Colonic mucosa (tissue), 4 donors: Measurements from ENCODE around the gene EMC1. TPM values are rescaled to one million over a fixed set of nuclear protein-coding genes. Genes with fewer than 3 reads are reported as not detected.
"Not testable (repeated sequence)": the region's sequence is repeated elsewhere in the genome, so short reads cannot be mapped to it uniquely, and the experiment has no call there.

Experiments used
- DNase-seq: peaks from one replicate; pipeline ENCODE4 v3.0.0-alpha.2; 2020
- H3K27ac ChIP-seq: fragments of 200-600 bp; one replicate; pipeline ENCODE4 v1.8.0; 2021
- H3K27me3 ChIP-seq: fragments of 200-600 bp; one replicate; pipeline ENCODE4 v1.8.0; 2021
- H3K36me3 ChIP-seq: fragments of 200-600 bp; one replicate; pipeline ENCODE4 v1.8.0; 2021
- H3K4me1 ChIP-seq: fragments of 200-600 bp; one replicate; pipeline ENCODE4 v1.8.0; 2021; ENCODE audit warnings: mild to moderate bottlenecking
- H3K4me3 ChIP-seq: fragments of 200-600 bp; one replicate; pipeline ENCODE4 v1.8.0; 2021
- H3K9ac ChIP-seq, 2 donors: one replicate each; pipeline ENCODE4 v1.7.0; 2013; ENCODE audit warnings: control low read depth in 2 of 2, low read depth in 2 of 2, low read length in 2 of 2
- H3K9me3 ChIP-seq: fragments of 200-600 bp; one replicate; pipeline ENCODE4 v1.8.0; 2021
- intact Hi-C: fragments of 100-400 bp; cut with DNase I; formaldehyde crosslinking; loops from one replicate; pipeline ENCODE4 v1.14.1; 2022
- total RNA-seq, 2 donors: library from RNA; stranded (reverse); fragmentation: NEBNext Ultra II Directional in 1 of 2; extraction: Animal tissue kit (Norgen Biotek cat#: 25700) in 1 of 2; gene quantifications; one replicate each; pipeline ENCODE4 v1.2.1, GENCODE V29; 2021
- TF ChIP-seq, protein P1 (sequence below): fragments of 200-600 bp; IDR thresholded peaks from one replicate; pipeline ENCODE4 v1.8.0; 2022; ENCODE audit warnings: antibody characterized with exemption, mild to moderate bottlenecking
- donor health status: healthy.
- donor health status: DM: no; HTN: no; CAD: no.
- donor health status: DM: no; HTN: no; CAD: no.

Gene EMC1
- total RNA-seq, 2 donors from 2014 or later, result 35.3 to 51.1 TPM

DNA sequence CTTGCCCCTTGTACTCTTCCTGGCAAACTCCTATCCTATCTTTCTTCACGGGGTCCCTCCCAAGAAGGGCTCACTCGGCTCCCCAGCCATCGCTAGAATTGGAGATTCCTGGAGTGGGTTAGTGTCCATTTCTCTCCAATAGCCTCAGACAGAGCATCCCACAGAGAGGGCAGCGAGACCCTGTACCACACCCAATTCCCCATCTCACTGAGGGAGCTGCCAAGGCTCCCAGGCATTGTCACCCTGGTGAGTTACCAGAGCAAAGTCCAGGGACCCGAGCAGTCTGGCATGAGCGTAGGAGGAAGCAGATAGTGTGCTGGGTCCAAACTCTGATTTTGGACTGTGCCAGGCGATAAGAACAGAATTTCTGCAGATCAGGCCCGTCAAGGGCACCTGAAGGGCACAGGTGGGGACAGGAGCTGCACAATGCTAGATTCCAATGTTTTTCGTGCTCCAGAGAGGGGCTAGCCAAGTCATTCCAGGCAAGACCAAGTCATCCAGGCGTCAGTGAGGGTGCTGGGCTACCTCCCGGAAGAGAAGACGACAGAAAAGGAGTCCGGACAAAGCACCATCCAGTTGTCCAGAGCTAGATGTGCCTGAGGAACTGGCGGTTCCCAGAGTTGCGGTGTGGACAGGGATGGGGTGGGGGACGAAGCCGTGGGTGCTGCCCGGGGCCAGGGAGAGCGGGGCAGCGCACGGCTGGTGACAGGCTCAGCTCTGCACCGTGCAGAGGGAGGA lies 22.0 kb upstream of the EMC1 start:
- H3K27ac ChIP-seq, result no peak overlapping the region

DNA sequence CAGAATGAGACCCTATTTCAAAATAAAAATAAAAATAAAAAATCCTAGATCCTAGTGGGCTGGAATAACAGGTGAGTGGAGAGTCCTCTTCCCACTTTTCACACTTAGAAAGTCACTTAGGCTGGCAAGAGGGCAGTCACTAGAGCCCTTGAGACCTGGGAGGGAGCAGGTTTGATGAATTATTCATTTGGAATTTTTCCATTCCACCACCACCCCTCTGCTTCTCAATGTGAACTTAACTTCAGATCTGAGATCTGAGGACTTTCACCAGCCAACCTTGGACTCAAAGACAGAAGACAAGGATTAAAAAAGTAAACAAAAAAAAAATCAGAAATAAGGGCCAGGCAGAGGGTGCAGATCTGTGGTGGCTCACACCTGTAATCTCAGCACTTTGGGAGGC lies 20.7 kb upstream of the EMC1 start:
- Histone ChIP-seq H3K9ac (no peak overlapping the region), H3K4me1 (no peaks in the 10 kb centered on the region), H3K4me3 (no peak overlapping the region), H3K27me3 (no peaks in the 10 kb centered on the region), H3K9me3 (no peaks in the 10 kb centered on the region), H3K27ac (no peak overlapping the region), H3K36me3 (no peaks in the 10 kb centered on the region)
- intact Hi-C loops, result no loop called here
- TF ChIP-seq, protein P1, sequence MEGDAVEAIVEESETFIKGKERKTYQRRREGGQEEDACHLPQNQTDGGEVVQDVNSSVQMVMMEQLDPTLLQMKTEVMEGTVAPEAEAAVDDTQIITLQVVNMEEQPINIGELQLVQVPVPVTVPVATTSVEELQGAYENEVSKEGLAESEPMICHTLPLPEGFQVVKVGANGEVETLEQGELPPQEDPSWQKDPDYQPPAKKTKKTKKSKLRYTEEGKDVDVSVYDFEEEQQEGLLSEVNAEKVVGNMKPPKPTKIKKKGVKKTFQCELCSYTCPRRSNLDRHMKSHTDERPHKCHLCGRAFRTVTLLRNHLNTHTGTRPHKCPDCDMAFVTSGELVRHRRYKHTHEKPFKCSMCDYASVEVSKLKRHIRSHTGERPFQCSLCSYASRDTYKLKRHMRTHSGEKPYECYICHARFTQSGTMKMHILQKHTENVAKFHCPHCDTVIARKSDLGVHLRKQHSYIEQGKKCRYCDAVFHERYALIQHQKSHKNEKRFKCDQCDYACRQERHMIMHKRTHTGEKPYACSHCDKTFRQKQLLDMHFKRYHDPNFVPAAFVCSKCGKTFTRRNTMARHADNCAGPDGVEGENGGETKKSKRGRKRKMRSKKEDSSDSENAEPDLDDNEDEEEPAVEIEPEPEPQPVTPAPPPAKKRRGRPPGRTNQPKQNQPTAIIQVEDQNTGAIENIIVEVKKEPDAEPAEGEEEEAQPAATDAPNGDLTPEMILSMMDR, result no peak
- DNase-seq, result no peak

More for the DNA sequence above, 22.0 kb upstream of the EMC1 start:
- Histone ChIP-seq H3K9me3 (no peaks in the 10 kb centered on the region), H3K4me1 (no peaks in the 10 kb centered on the region), H3K27me3 (no peaks in the 10 kb centered on the region), H3K36me3 (no peaks in the 10 kb centered on the region), H3K9ac (peak overlapping the region in 1 of 2 donors; percentile 40), H3K4me3 (peak overlapping the region; percentile 9)
- DNase-seq, result peak; percentile 72
- intact Hi-C loops, result no loop called here
- TF ChIP-seq, protein P1, result no peak

DNA sequence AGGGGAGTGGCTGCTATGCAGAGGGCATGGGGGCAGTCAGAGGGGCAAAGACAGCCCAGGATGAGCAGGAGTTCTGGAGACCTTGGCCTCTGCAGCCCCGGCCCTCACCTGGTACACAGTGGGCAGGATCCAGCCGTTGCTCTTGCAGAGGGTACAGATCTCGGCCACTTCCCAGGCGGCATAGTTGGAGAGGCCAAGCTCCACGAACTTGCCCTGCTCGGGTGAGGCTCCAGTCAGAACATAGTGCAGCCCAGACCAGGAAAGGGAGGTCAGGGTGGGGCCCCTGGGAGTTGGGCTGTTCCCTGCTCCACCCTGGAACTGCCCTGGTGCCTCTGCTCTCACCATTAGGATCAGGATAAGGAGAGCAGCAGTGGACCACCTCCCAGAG lies 19.0 kb upstream of the EMC1 start:
- not testable (repeated sequence) for H3K4me1 ChIP-seq, H3K4me3 ChIP-seq

DNA sequence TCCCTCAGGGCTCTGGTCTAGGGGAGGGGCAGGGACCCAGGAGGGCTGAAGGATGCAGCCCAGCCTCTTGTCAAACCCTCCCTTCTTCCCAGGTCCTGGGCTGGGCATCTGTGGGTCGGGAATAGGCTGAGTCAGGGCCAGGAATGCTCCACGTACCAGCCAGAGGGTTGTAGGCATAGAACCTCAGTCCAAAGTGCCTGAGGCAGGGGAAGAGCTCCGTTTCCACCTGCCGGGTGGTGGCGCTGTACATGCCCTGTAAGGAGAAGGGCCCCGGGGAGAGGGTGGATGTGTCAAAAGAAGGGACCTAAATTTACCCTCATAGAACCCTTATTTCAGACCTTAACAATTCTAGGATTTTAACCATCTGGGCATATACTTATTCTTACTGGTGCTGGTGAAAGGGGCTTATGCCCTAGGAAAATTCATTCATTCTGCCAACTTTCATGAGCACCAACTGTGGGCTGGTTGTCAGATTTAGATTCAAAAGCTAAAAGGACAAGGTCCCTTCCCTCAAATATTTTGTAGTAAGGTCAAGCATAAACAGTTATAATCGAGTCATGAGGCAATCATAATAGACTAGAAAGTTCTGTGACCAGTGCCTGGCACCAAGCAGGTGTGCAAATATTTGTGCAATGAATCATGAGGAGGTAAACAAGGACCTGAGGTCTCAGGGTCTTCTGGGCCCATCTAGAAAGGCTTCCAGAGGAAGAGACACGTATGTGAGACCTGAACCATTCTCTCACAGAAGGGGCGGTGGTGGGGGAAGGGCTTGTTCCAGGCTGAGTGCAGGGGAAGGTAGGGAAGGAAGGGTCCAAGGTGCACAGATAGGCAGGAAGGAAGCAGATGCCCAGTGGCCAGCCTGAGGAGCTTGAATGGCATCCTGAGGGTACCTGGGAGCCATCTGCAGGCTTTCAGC lies 18.4 kb upstream of the EMC1 start:
- H3K4me1 ChIP-seq, intact Hi-C loops, H3K9me3 ChIP-seq, H3K27me3 ChIP-seq, H3K9ac ChIP-seq, H3K36me3 ChIP-seq, H3K27ac ChIP-seq, DNase-seq, H3K4me3 ChIP-seq: not testable (repeated sequence)

More for the DNA sequence above, 19.0 kb upstream of the EMC1 start:
- peak overlapping the region in 1 of 2 donors; percentile 4 for H3K9ac ChIP-seq
- peak overlapping the region; percentile 44 for H3K27ac ChIP-seq
- H3K27me3 ChIP-seq, intact Hi-C loops, H3K36me3 ChIP-seq, H3K9me3 ChIP-seq: not testable (repeated sequence)
- peak; percentile 83 for DNase-seq

DNA sequence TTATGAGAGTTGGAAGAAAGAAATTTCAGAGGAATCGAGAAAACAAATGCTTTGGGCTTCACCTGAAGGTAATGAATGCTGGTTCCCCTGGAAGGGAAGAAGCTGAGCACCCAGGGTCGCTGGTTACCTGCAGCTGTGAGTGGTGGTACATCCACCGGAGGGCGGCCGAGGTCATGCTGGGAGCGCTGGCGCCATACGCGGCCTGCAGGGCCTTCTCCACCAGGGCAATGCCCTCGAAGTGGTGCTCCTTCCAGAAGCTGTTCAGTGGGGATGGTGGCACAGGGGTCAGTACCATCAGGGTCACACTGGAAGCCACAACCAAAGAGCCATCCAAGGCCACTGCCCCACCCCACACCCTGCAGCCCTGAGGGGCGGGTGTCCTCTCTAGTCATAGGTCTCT lies 17.1 kb upstream of the EMC1 start:
- Histone ChIP-seq H3K27ac (no peak overlapping the region), H3K27me3 (no peaks in the 10 kb centered on the region), H3K4me3 (no peak overlapping the region), H3K4me1 (no peaks in the 10 kb centered on the region), H3K9me3 (no peaks in the 10 kb centered on the region), H3K9ac (no peak overlapping the region), H3K36me3 (no peaks in the 10 kb centered on the region)
- no peak for DNase-seq
- intact Hi-C loops, result no loop called here
- TF ChIP-seq, protein P1, result no peak

DNA sequence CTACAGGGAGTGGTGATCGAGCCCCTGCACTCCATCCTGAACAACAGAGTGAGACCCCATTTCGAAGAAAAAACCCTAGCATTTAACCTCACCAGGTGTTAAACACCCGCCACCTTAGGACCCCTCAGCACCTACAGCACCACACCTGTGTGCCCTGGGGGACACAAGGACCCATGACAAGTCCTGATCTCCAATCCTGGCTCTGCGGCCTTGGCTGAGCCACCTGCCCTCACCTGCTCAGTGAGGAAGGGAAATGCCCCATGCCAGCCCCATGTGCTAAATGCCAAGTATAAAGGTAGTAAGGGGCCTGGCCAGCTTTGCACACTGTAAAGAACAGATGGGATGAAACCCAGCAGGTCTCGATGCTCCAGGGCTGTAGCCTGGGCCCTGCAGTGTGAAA lies 11.4 kb upstream of the EMC1 start:
- no peaks in the 10 kb centered on the region for H3K36me3 ChIP-seq
- TF ChIP-seq, protein P1, result no peak
- no peak overlapping the region for H3K9ac ChIP-seq
- intact Hi-C loops, result no loop called here
- H3K27me3 ChIP-seq, result no peaks in the 10 kb centered on the region
- no peak for DNase-seq
- H3K9me3 ChIP-seq, result no peaks in the 10 kb centered on the region
- H3K27ac ChIP-seq, result no peak overlapping the region
- no peak overlapping the region for H3K4me3 ChIP-seq
- H3K4me1 ChIP-seq, result no peaks in the 10 kb centered on the region
